Smooth muscle cell (in vitro differentiated cells): ENCODE data around the gene CLEC7A. TPM values are rescaled to one million over a fixed set of nuclear protein-coding genes. Genes with fewer than 3 reads are reported as not detected.

ENCODE experiments used
- DNase-seq: peaks from one replicate; lab custom pipeline; 2025; ENCODE audit not compliant: unreplicated experiment; lab: John Stamatoyannopoulos, UW
- H2AFZ ChIP-seq: fragments of 200-600 bp; sonication (generic); 2 replicates; pipeline ENCODE4 v1.6.0; 2016; ENCODE audit warnings: antibody characterized with exemption, low read depth, mild to moderate bottlenecking
- H3F3A ChIP-seq: fragments of 200-600 bp; sonication (generic); 2 replicates; pipeline ENCODE4 v1.6.0; 2017; ENCODE audit warnings: antibody characterized with exemption, low read depth
- H3K27ac ChIP-seq: fragments of 200-600 bp; sonication (generic); 2 replicates; pipeline ENCODE4 v1.5.1; 2016; ENCODE audit warnings: low read depth, mild to moderate bottlenecking
- H3K27me3 ChIP-seq: fragments of 200-600 bp; sonication (generic); 2 replicates; pipeline ENCODE4 v1.6.1; 2016; ENCODE audit warnings: low read depth, mild to moderate bottlenecking
- H3K36me3 ChIP-seq: fragments of 200-600 bp; sonication (generic); 2 replicates; pipeline ENCODE4 v1.5.1; 2016; ENCODE audit warnings: low read depth
- H3K4me1 ChIP-seq: fragments of 200-600 bp; sonication (generic); 2 replicates; pipeline ENCODE4 v1.5.1; 2016; ENCODE audit warnings: low read depth
- H3K4me2 ChIP-seq: fragments of 200-600 bp; sonication (generic); 2 replicates; pipeline ENCODE4 v1.6.0; 2016; ENCODE audit warnings: mild to moderate bottlenecking
- H3K4me3 ChIP-seq: fragments of 200-600 bp; sonication (generic); 2 replicates; pipeline ENCODE4 v1.5.1; 2016; ENCODE audit warnings: mild to moderate bottlenecking
- H3K79me2 ChIP-seq: fragments of 200-600 bp; sonication (generic); 2 replicates; pipeline ENCODE4 v1.6.0; 2016; ENCODE audit warnings: low read depth, mild to moderate bottlenecking
- H3K9ac ChIP-seq: fragments of 200-600 bp; sonication (generic); 2 replicates; pipeline ENCODE4 v1.6.0; 2016; ENCODE audit warnings: low read depth
- H3K9me3 ChIP-seq: fragments of 200-600 bp; sonication (generic); replicated peaks from 2 replicates; pipeline ENCODE4 v1.5.1; 2016; ENCODE audit warnings: low read depth
- H4K20me1 ChIP-seq: fragments of 200-600 bp; sonication (generic); 2 replicates; pipeline ENCODE4 v1.6.0; 2016; ENCODE audit warnings: low read depth
- CTCF ChIP-seq: fragments of 200-600 bp; sonication (generic); IDR thresholded peaks from 2 replicates; pipeline ENCODE4 v1.5.1; 2017; ENCODE audit warnings: borderline replicate concordance, mild to moderate bottlenecking, antibody characterized with exemption; ENCODE audit not compliant: insufficient read depth, poor library complexity, severe bottlenecking
- WGBS: methylation state at CpG from one replicate; pipeline ENCODE4 v1.1.7; 2016; ENCODE audit warnings: low lambda C conversion rate; 5-methylcytosine and 5-hydroxymethylcytosine counted together
- polyA plus RNA-seq: library from polyadenylated mRNA; unstranded; fragments of >200 nt; fragmentation: Nextera tagmentation; extraction: Ambion mirVana; gene quantifications from 2 replicates; pipeline ENCODE4 v1.2.1, GENCODE V29; 2016
- total RNA-seq: library from RNA; depleted of rRNA; stranded (reverse); fragments of >200 nt; gene quantifications from 2 replicates; pipeline ENCODE4 v1.2.3, GENCODE V29; 2014

CLEC7A gene
- total and polyA plus RNA-seq, 2 experiments from 2014 or later, result 0.27 TPM; not detected in 1

GRCh38 chr12:10115890-10116289, 14.1 kb downstream of the CLEC7A start:
- H3K27me3 ChIP-seq, result no peaks in the 10 kb centered on the region
- 89% methylated on average over 7 of the region's 7 CpGs for WGBS
- no peaks in the 10 kb centered on the region for H3F3A ChIP-seq
- no peaks in the 10 kb centered on the region for H3K4me1 ChIP-seq
- no peaks in the 10 kb centered on the region for H3K9me3 ChIP-seq
- H3K36me3 ChIP-seq, result no peaks in the 10 kb centered on the region
- no peaks in the 10 kb centered on the region for H4K20me1 ChIP-seq
- H2AFZ ChIP-seq, result no peak overlapping the region
- H3K4me3 ChIP-seq, result no peak overlapping the region
- no peaks in the 10 kb centered on the region for H3K79me2 ChIP-seq
- TF ChIP-seq CTCF, result no peak
- H3K9ac ChIP-seq, result no peak overlapping the region
- H3K27ac ChIP-seq, result no peak overlapping the region
- no peak for DNase-seq
- H3K4me2 ChIP-seq, result no peak overlapping the region

GRCh38 chr12:10115311-10115710, 14.7 kb downstream of the CLEC7A start:
- Histone ChIP-seq H3K27ac (no peak overlapping the region), H3K4me1 (no peaks in the 10 kb centered on the region), H3K4me2 (no peak overlapping the region), H3F3A (no peaks in the 10 kb centered on the region), H3K36me3 (no peaks in the 10 kb centered on the region), H3K9ac (no peak overlapping the region), H4K20me1 (no peaks in the 10 kb centered on the region), H3K27me3 (no peaks in the 10 kb centered on the region), H3K4me3 (no peak overlapping the region), H2AFZ (no peak overlapping the region), H3K9me3 (no peaks in the 10 kb centered on the region), H3K79me2 (no peaks in the 10 kb centered on the region)
- TF ChIP-seq CTCF, result no peak
- DNase-seq, result no peak
- 81% methylated on average over 15 of the region's 15 CpGs for WGBS

GRCh38 chr12:10113920-10114319, 16.1 kb downstream of the CLEC7A start:
- no peak overlapping the region for H3K4me3 ChIP-seq
- no peaks in the 10 kb centered on the region for H3K79me2 ChIP-seq
- H3F3A ChIP-seq, result no peaks in the 10 kb centered on the region
- H2AFZ ChIP-seq, result no peak overlapping the region
- WGBS, result 76% methylated on average over 1 of the region's 1 CpG
- H3K27ac ChIP-seq, result no peak overlapping the region
- H3K9ac ChIP-seq, result no peak overlapping the region
- no peaks in the 10 kb centered on the region for H3K9me3 ChIP-seq
- DNase-seq, result no peak
- no peak overlapping the region for H3K4me2 ChIP-seq
- TF ChIP-seq CTCF, result no peak
- H3K36me3 ChIP-seq, result no peaks in the 10 kb centered on the region
- no peaks in the 10 kb centered on the region for H4K20me1 ChIP-seq
- no peaks in the 10 kb centered on the region for H3K4me1 ChIP-seq
- no peaks in the 10 kb centered on the region for H3K27me3 ChIP-seq

- Histone ChIP-seq H3K27me3 (no peaks in the 10 kb centered on the region), H3K27ac (no peak overlapping the region), H3K4me3 (no peak overlapping the region), H3K4me1 (no peaks in the 10 kb centered on the region), H4K20me1 (no peaks in the 10 kb centered on the region), H3K9ac (no peak overlapping the region), H3F3A (no peaks in the 10 kb centered on the region), H3K9me3 (no peaks in the 10 kb centered on the region), H3K4me2 (no peak overlapping the region), H3K79me2 (no peaks in the 10 kb centered on the region), H2AFZ (no peak overlapping the region), H3K36me3 (no peaks in the 10 kb centered on the region)
- TF ChIP-seq CTCF, result no peak
- WGBS, result 100% methylated on average over 1 of the region's 1 CpG
- DNase-seq, result no peak
Observed at GRCh38 chr12:10113075-10113474, 16.9 kb downstream of the CLEC7A start.
